ENCODE data around the gene KRTAP5-5. TPM values are rescaled to one million over a fixed set of nuclear protein-coding genes. Genes with fewer than 3 reads are reported as not detected.

Gene KRTAP5-5
- total RNA-seq, 1 experiment from 2014 or later = not detected

DNA sequence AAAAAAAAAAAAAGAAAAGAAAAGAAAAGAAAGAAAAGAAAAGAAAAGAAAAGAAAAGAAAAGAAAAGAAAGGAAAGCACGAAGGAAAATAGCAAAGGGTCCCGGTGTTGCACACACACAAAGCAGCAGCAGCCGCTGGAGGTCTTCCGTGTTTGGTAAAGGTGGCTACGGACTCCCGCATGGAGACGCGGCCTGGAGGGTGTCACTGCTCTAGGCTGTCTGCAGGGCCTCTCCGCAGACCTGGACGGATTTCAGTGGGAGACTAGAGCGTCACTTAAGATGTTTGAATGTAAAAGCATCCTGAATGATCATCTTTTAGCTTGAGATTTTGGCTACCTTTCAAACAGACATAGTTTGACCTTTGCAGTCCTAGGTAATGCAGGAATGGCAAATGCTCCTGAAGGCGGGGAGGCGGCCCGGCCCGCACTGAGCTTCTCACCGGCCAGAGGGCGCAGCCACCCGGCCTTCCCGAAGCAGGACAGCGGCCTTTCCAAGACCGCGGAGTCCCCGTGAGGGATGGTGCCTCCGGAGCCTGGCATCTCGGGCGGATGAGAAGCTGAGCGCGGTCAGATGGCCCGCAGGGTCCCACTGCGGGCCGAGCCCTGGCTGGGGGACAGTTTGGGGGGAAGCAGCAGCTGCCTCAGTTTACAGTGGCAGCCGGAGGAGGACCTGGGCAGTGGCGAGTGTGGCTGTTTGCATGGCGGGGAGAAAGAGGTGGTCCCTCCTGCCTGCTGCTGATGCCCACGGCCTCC, 18.5 kb downstream of the KRTAP5-5 start:
- TF ChIP-seq, protein P1, sequence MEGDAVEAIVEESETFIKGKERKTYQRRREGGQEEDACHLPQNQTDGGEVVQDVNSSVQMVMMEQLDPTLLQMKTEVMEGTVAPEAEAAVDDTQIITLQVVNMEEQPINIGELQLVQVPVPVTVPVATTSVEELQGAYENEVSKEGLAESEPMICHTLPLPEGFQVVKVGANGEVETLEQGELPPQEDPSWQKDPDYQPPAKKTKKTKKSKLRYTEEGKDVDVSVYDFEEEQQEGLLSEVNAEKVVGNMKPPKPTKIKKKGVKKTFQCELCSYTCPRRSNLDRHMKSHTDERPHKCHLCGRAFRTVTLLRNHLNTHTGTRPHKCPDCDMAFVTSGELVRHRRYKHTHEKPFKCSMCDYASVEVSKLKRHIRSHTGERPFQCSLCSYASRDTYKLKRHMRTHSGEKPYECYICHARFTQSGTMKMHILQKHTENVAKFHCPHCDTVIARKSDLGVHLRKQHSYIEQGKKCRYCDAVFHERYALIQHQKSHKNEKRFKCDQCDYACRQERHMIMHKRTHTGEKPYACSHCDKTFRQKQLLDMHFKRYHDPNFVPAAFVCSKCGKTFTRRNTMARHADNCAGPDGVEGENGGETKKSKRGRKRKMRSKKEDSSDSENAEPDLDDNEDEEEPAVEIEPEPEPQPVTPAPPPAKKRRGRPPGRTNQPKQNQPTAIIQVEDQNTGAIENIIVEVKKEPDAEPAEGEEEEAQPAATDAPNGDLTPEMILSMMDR (conservative IDR thresholded peaks at IDR 0.05; ENCODE audit: low read depth, low read length) = no peak
- TF ChIP-seq EZH2 (IDR thresholded peaks at IDR 0.05; ENCODE audit: borderline replicate concordance, low read depth, low read length, poor library complexity, severe bottlenecking) = no peak
- H3K36me3 ChIP-seq (ENCODE audit: insufficient read depth, low read length, poor library complexity, severe bottlenecking) = no peaks in the 10 kb centered on the region
- H3K4me1 ChIP-seq (ENCODE audit: insufficient read depth, low read length, poor library complexity, severe bottlenecking) = no peaks in the 10 kb centered on the region
- H3K4me3 ChIP-seq (ENCODE audit: low read depth, low read length, poor library complexity, severe bottlenecking) = no peak overlapping the region
- BruUV-seq (replicated peaks) = no TSS peak
- CTCF ChIA-PET = no interaction called here
- POLR2A ChIA-PET (ENCODE audit: low non-redundant PET) = no interaction called here
- no peaks in the 10 kb centered on the region for H3K27me3 ChIP-seq (replicated peaks; ENCODE audit: insufficient read depth, low read depth, low read length, poor library complexity)
- intact Hi-C loops (cut with micrococcal nuclease; ENCODE audit: unreplicated experiment) = no loop called here
- H3K9me3 ChIP-seq (ENCODE audit: low read depth, low read length, poor library complexity, severe bottlenecking) = no peaks in the 10 kb centered on the region
- DNase-seq (ENCODE audit: low spot score) = no peak
- H3K27ac ChIP-seq (ENCODE audit: low read depth, low read length, poor library complexity, severe bottlenecking) = no peak overlapping the region

GRCh38 chr11:1648653-1649420, 19.3 kb downstream of the KRTAP5-5 start:
- Histone ChIP-seq H3K4me1 (ENCODE audit: insufficient read depth, low read length, poor library complexity, severe bottlenecking) (no peaks in the 10 kb centered on the region), H3K9me3 (ENCODE audit: low read depth, low read length, poor library complexity, severe bottlenecking) (no peaks in the 10 kb centered on the region), H3K36me3 (ENCODE audit: insufficient read depth, low read length, poor library complexity, severe bottlenecking) (no peaks in the 10 kb centered on the region), H3K27ac (ENCODE audit: low read depth, low read length, poor library complexity, severe bottlenecking) (no peak overlapping the region), H3K27me3 (replicated peaks; ENCODE audit: insufficient read depth, low read depth, low read length, poor library complexity) (no peaks in the 10 kb centered on the region), H3K4me3 (ENCODE audit: low read depth, low read length, poor library complexity, severe bottlenecking) (no peak overlapping the region)
- intact Hi-C loops (cut with micrococcal nuclease; ENCODE audit: unreplicated experiment) = no loop called here
- BruUV-seq (replicated peaks) = no TSS peak
- POLR2A ChIA-PET (ENCODE audit: low non-redundant PET) = no interaction called here
- TF ChIP-seq, protein P1 (conservative IDR thresholded peaks at IDR 0.05; ENCODE audit: low read depth, low read length) = no peak
- TF ChIP-seq EZH2 (IDR thresholded peaks at IDR 0.05; ENCODE audit: borderline replicate concordance, low read depth, low read length, poor library complexity, severe bottlenecking) = no peak
- no peak for DNase-seq (ENCODE audit: low spot score)
- CTCF ChIA-PET = no interaction called here

DNA sequence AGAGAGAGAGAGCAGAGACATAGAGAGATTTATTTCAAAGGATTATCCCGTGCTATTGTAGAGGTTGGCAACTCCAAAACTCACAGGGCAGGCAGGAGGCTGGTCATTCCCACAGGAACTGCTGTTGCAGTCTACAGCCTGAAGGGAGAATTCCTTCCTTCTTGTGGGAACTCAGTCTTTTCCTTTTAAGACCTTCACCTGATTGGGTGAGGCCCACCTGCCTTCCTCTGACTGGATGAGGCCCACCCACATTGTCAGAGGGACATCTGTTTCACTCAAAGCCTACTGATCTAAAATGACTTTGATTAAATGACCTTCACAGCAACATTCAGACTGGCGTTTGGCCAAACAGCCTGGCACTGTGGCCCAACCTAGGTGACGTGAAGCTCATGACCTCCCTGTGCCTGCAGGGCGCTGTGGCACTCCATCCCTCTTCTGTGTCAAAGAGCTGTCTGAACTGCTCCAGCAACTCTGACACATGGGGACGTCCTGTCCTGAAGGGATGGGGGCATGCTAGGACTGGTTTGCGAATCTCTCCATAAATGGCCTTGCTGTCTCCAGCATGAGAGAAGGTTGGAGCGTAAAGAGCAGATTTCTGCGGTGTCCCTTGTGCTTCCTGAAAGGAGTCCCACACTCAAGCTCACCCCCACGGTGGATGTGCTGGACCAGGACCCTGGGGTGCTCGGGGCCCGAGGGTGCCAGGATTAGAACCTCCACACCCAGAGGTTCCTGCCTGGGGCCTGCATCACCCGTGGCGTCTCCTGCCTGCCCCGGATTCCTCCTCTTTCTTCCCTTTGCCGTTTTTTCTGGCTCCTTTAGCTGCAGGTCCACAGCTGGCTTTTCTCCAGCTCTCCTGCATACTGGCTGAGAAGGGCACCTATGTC, 20.7 kb downstream of the KRTAP5-5 start:
- H3K36me3 ChIP-seq (ENCODE audit: insufficient read depth, low read length, poor library complexity, severe bottlenecking) = no peaks in the 10 kb centered on the region
- no peaks in the 10 kb centered on the region for H3K27me3 ChIP-seq (replicated peaks; ENCODE audit: insufficient read depth, low read depth, low read length, poor library complexity)
- no peak overlapping the region for H3K27ac ChIP-seq (ENCODE audit: low read depth, low read length, poor library complexity, severe bottlenecking)
- CTCF ChIA-PET = no interaction called here
- intact Hi-C loops (cut with micrococcal nuclease; ENCODE audit: unreplicated experiment) = no loop called here
- no TSS peak for BruUV-seq (replicated peaks)
- no peak overlapping the region for H3K4me3 ChIP-seq (ENCODE audit: low read depth, low read length, poor library complexity, severe bottlenecking)
- POLR2A ChIA-PET (ENCODE audit: low non-redundant PET) = no interaction called here
- no peaks in the 10 kb centered on the region for H3K9me3 ChIP-seq (ENCODE audit: low read depth, low read length, poor library complexity, severe bottlenecking)
- H3K4me1 ChIP-seq (ENCODE audit: insufficient read depth, low read length, poor library complexity, severe bottlenecking) = no peaks in the 10 kb centered on the region
- DNase-seq (ENCODE audit: low spot score) = no peak
- TF ChIP-seq EZH2 (IDR thresholded peaks at IDR 0.05; ENCODE audit: borderline replicate concordance, low read depth, low read length, poor library complexity, severe bottlenecking) = no peak
- TF ChIP-seq, protein P1 (conservative IDR thresholded peaks at IDR 0.05; ENCODE audit: low read depth, low read length) = no peak

Data from A673 (cell line).